ENCODE data around the gene TTC28.

Gene TTC28

DNA sequence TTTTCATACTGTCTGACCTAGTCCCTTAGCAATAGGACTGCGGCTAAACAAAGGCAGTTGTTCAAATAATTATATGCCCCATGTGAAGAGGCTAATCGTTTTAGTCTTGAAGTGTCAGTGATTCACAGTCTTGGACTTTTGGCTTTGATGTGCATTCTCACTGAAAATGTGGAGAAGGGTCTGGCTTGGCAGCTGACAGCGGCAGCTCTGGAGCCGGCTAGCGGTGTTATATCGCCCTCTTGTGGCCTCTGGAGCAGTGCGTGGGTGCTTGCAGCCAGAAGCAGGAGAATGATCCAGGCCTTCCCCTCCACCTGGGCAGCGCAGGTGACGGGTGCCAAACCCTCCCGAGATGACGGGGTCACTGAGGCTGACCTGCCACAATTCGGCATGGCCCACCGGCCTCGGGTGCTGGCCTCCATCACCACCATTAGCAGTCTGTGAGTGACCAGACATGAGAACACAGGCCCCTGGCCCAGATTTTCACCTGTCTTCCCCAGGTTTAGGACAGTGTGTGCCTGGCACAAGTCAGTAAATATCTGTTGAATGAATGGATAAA is 670.3 kb downstream of the TTC28 start (continued):
- TF ChIP-seq, protein P1, sequence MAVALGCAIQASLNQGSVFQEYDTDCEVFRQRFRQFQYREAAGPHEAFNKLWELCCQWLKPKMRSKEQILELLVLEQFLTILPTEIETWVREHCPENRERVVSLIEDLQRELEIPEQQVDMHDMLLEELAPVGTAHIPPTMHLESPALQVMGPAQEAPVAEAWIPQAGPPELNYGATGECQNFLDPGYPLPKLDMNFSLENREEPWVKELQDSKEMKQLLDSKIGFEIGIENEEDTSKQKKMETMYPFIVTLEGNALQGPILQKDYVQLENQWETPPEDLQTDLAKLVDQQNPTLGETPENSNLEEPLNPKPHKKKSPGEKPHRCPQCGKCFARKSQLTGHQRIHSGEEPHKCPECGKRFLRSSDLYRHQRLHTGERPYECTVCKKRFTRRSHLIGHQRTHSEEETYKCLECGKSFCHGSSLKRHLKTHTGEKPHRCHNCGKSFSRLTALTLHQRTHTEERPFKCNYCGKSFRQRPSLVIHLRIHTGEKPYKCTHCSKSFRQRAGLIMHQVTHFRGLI (tag by site-specific recombination; IDR thresholded peaks at IDR 0.05), result no peak
- no peak for TF ChIP-seq ZNF664 (tag by site-specific recombination; IDR thresholded peaks at IDR 0.05)
- no peak for TF ChIP-seq ZNF362 (tag by site-specific recombination; IDR thresholded peaks at IDR 0.05)
- TF ChIP-seq, protein P2, sequence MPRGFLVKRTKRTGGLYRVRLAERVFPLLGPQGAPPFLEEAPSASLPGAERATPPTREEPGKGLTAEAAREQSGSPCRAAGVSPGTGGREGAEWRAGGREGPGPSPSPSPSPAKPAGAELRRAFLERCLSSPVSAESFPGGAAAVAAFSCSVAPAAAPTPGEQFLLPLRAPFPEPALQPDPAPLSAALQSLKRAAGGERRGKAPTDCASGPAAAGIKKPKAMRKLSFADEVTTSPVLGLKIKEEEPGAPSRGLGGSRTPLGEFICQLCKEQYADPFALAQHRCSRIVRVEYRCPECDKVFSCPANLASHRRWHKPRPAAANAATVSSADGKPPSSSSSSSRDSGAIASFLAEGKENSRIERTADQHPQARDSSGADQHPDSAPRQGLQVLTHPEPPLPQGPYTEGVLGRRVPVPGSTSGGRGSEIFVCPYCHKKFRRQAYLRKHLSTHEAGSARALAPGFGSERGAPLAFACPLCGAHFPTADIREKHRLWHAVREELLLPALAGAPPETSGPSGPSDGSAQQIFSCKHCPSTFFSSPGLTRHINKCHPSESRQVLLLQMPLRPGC (tag by site-specific recombination; IDR thresholded peaks at IDR 0.05), result no peak
- TF ChIP-seq, protein P3, sequence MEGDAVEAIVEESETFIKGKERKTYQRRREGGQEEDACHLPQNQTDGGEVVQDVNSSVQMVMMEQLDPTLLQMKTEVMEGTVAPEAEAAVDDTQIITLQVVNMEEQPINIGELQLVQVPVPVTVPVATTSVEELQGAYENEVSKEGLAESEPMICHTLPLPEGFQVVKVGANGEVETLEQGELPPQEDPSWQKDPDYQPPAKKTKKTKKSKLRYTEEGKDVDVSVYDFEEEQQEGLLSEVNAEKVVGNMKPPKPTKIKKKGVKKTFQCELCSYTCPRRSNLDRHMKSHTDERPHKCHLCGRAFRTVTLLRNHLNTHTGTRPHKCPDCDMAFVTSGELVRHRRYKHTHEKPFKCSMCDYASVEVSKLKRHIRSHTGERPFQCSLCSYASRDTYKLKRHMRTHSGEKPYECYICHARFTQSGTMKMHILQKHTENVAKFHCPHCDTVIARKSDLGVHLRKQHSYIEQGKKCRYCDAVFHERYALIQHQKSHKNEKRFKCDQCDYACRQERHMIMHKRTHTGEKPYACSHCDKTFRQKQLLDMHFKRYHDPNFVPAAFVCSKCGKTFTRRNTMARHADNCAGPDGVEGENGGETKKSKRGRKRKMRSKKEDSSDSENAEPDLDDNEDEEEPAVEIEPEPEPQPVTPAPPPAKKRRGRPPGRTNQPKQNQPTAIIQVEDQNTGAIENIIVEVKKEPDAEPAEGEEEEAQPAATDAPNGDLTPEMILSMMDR (tag by site-specific recombination; IDR thresholded peaks at IDR 0.05), result peak; percentile 93
- TF ChIP-seq ZNF2 (tag by site-specific recombination; IDR thresholded peaks at IDR 0.05), result no peak; the same call in 1 of the 2 replicates
- TF ChIP-seq ZNF514 (tag by site-specific recombination; IDR thresholded peaks at IDR 0.05), result no peak
- TF ChIP-seq ZNF585B (tag by site-specific recombination; IDR thresholded peaks at IDR 0.05), result no peak
- TF ChIP-seq ZBTB48 (tag by site-specific recombination; IDR thresholded peaks at IDR 0.05), result no peak
- no peak for TF ChIP-seq ZNF843 (tag by site-specific recombination; IDR thresholded peaks at IDR 0.05)
- no peak for TF ChIP-seq MZF1 (tag by site-specific recombination; IDR thresholded peaks at IDR 0.05; ENCODE audit: borderline replicate concordance)
- no peak for TF ChIP-seq ZNF544 (tag by site-specific recombination; IDR thresholded peaks at IDR 0.05)
- peak; percentile 41; the same call in 1 of the 2 replicates for TF ChIP-seq TCF7L2 (IDR thresholded peaks at IDR 0.05; ENCODE audit: borderline replicate concordance, low read depth, low read length)
- no peak for TF ChIP-seq SP2 (tag by site-specific recombination; IDR thresholded peaks at IDR 0.05)
- TF ChIP-seq ZNF266 (tag by site-specific recombination; IDR thresholded peaks at IDR 0.05; ENCODE audit: low read depth), result no peak
- 0 out of 2 replicates have a peak, but pooled peaks have one; percentile 57 for TF ChIP-seq ZFP37 (tag by site-specific recombination; IDR thresholded peaks at IDR 0.05)
- TF ChIP-seq, protein P4, sequence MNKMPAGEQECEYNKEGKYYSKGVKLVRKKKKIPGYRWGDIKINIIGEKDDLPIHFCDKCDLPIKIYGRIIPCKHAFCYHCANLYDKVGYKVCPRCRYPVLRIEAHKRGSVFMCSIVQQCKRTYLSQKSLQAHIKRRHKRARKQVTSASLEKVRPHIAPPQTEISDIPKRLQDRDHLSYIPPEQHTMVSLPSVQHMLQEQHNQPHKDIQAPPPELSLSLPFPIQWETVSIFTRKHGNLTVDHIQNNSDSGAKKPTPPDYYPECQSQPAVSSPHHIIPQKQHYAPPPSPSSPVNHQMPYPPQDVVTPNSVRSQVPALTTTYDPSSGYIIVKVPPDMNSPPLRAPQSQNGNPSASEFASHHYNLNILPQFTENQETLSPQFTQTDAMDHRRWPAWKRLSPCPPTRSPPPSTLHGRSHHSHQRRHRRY (tag by site-specific recombination; IDR thresholded peaks at IDR 0.05), result no peak
- no peak for TF ChIP-seq SP7 (tag by site-specific recombination; IDR thresholded peaks at IDR 0.05)
- TF ChIP-seq ZFP41 (tag by site-specific recombination; IDR thresholded peaks at IDR 0.05; ENCODE audit: borderline replicate concordance), result no peak
- TF ChIP-seq, protein P5, sequence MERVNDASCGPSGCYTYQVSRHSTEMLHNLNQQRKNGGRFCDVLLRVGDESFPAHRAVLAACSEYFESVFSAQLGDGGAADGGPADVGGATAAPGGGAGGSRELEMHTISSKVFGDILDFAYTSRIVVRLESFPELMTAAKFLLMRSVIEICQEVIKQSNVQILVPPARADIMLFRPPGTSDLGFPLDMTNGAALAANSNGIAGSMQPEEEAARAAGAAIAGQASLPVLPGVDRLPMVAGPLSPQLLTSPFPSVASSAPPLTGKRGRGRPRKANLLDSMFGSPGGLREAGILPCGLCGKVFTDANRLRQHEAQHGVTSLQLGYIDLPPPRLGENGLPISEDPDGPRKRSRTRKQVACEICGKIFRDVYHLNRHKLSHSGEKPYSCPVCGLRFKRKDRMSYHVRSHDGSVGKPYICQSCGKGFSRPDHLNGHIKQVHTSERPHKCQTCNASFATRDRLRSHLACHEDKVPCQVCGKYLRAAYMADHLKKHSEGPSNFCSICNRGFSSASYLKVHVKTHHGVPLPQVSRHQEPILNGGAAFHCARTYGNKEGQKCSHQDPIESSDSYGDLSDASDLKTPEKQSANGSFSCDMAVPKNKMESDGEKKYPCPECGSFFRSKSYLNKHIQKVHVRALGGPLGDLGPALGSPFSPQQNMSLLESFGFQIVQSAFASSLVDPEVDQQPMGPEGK (tag by site-specific recombination; IDR thresholded peaks at IDR 0.05), result no peak
- TF ChIP-seq ZNF311 (tag by site-specific recombination; IDR thresholded peaks at IDR 0.05; ENCODE audit: borderline replicate concordance), result no peak
- TF ChIP-seq ZNF747 (tag by site-specific recombination; IDR thresholded peaks at IDR 0.05), result no peak
- TF ChIP-seq, protein P6, sequence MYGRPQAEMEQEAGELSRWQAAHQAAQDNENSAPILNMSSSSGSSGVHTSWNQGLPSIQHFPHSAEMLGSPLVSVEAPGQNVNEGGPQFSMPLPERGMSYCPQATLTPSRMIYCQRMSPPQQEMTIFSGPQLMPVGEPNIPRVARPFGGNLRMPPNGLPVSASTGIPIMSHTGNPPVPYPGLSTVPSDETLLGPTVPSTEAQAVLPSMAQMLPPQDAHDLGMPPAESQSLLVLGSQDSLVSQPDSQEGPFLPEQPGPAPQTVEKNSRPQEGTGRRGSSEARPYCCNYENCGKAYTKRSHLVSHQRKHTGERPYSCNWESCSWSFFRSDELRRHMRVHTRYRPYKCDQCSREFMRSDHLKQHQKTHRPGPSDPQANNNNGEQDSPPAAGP (tag by site-specific recombination; IDR thresholded peaks at IDR 0.05), result no peak
- TF ChIP-seq ZNF140 (tag by site-specific recombination; IDR thresholded peaks at IDR 0.05), result no peak
- TF ChIP-seq EGR2 (tag by site-specific recombination; IDR thresholded peaks at IDR 0.05; ENCODE audit: low read depth), result peak; percentile 78
- TF ChIP-seq GLIS2 (tag by site-specific recombination; IDR thresholded peaks at IDR 0.05), result no peak
- no peak for TF ChIP-seq ZNF530 (tag by site-specific recombination; IDR thresholded peaks at IDR 0.05; ENCODE audit: low read depth)
- TF ChIP-seq, protein P7, sequence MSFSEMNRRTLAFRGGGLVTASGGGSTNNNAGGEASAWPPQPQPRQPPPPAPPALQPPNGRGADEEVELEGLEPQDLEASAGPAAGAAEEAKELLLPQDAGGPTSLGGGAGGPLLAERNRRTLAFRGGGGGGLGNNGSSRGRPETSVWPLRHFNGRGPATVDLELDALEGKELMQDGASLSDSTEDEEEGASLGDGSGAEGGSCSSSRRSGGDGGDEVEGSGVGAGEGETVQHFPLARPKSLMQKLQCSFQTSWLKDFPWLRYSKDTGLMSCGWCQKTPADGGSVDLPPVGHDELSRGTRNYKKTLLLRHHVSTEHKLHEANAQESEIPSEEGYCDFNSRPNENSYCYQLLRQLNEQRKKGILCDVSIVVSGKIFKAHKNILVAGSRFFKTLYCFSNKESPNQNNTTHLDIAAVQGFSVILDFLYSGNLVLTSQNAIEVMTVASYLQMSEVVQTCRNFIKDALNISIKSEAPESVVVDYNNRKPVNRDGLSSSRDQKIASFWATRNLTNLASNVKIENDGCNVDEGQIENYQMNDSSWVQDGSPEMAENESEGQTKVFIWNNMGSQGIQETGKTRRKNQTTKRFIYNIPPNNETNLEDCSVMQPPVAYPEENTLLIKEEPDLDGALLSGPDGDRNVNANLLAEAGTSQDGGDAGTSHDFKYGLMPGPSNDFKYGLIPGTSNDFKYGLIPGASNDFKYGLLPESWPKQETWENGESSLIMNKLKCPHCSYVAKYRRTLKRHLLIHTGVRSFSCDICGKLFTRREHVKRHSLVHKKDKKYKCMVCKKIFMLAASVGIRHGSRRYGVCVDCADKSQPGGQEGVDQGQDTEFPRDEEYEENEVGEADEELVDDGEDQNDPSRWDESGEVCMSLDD (tag by site-specific recombination; IDR thresholded peaks at IDR 0.05), result no peak

Data from HEK293 (cell line).